Colon (tissue), 2 donors: ENCODE results near the gene ITGA7.

Experiments
- FAIRE-seq: peaks from 2 replicates; lab custom pipeline; 2012; peaks lifted over from hg19 to GRCh38; lab: Jason Lieb, UNC
- donor health status: control.
- donor health status: control.

The ITGA7 gene

GRCh38 chr12:55736076-55736475 is 28.4 kb upstream of the ITGA7 start:
- FAIRE-seq: no peak

- no peak for FAIRE-seq
Observed at GRCh38 chr12:55734595-55734994, 26.9 kb upstream of the ITGA7 start.

- FAIRE-seq: no peak
Observed at GRCh38 chr12:55733858-55734257, 26.2 kb upstream of the ITGA7 start.

GRCh38 chr12:55733021-55733555 is 25.4 kb upstream of the ITGA7 start:
- no peak for FAIRE-seq

GRCh38 chr12:55732288-55732687 is 24.6 kb upstream of the ITGA7 start:
- FAIRE-seq: no peak

- FAIRE-seq: no peak
Observed at GRCh38 chr12:55729819-55730818, 22.4 kb upstream of the ITGA7 start.

GRCh38 chr12:55728939-55729818 is 21.5 kb upstream of the ITGA7 start, which contains the start of gene CD63:
Gene CD63, minus strand, starts transcription at chr12:55729009. Its CDS starts 668 bp downstream, at chr12:55728341.
- FAIRE-seq: no peak

GRCh38 chr12:55728186-55728938 is 20.7 kb upstream of the ITGA7 start:
- FAIRE-seq: no peak

GRCh38 chr12:55727643-55728185 is 20.0 kb upstream of the ITGA7 start:
- FAIRE-seq: no peak

- no peak for FAIRE-seq
Observed at GRCh38 chr12:55726971-55727370, 19.3 kb upstream of the ITGA7 start.

GRCh38 chr12:55725556-55725955 is 17.9 kb upstream of the ITGA7 start:
- no peak for FAIRE-seq

GRCh38 chr12:55724940-55725309 is 17.2 kb upstream of the ITGA7 start:
- no peak for FAIRE-seq

- no peak for FAIRE-seq
Observed at GRCh38 chr12:55724226-55724939, 16.7 kb upstream of the ITGA7 start.

GRCh38 chr12:55723516-55724225 is 16.0 kb upstream of the ITGA7 start:
- FAIRE-seq: no peak

GRCh38 chr12:55722948-55723347 is 15.2 kb upstream of the ITGA7 start:
- FAIRE-seq: no peak

GRCh38 chr12:55721601-55722213 is 14.0 kb upstream of the ITGA7 start:
- no peak for FAIRE-seq

GRCh38 chr12:55720894-55721444 is 13.3 kb upstream of the ITGA7 start:
- no peak for FAIRE-seq

- FAIRE-seq: no peak
Observed at GRCh38 chr12:55720071-55720564, 12.4 kb upstream of the ITGA7 start, which contains the start of gene RDH5. Gene RDH5, plus strand, starts transcription at chr12:55720393. Its CDS starts 792 bp downstream, at chr12:55721185.

GRCh38 chr12:55719371-55719770 is 11.7 kb upstream of the ITGA7 start:
- no peak for FAIRE-seq
